ENCODE data around the gene ASPRV1. TPM values are rescaled to one million over a fixed set of nuclear protein-coding genes. Genes with fewer than 3 reads are reported as not detected.

ASPRV1 gene
- total RNA-seq, 2 experiments from 2014 or later = 0.54 to 0.74 TPM

DNA sequence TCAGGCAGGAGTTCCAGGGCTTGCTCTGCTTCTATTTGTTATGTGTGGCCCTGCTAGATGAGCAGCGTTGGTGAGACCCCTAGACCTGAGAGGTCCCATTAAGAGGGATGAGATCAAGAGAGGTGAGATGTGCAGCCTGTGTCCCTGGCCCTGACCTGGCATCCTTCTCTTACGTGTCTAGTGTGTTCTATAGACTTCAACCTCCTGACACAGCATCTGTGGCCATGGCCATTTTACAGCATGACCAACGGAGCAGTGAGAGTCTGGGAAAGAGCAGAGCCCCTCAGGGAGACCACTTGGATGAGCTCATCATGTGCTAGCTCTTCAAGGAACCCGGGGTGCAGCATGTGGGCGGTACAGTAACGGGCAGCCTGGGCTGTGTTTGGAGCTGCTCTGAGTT lies 32.7 kb upstream of the ASPRV1 start:
- H3K27me3 Mint-ChIP-seq = no peaks in the 10 kb centered on the region
- no peak for DNase-seq
- H3K36me3 Mint-ChIP-seq = peaks cover 4% of the 10 kb centered on the region
- no peak overlapping the region for H3K27ac Mint-ChIP-seq
- H3K4me1 Mint-ChIP-seq = peaks cover 4% of the 10 kb centered on the region
- no peak overlapping the region for H3K4me3 Mint-ChIP-seq
- no peaks in the 10 kb centered on the region for H3K9me3 Mint-ChIP-seq

GRCh38 chr2:69993708-69994107 lies 32.3 kb upstream of the ASPRV1 start:
- no peak overlapping the region for H3K4me3 Mint-ChIP-seq
- no peaks in the 10 kb centered on the region for H3K27me3 Mint-ChIP-seq
- H3K9me3 Mint-ChIP-seq = no peaks in the 10 kb centered on the region
- peaks cover 4% of the 10 kb centered on the region for H3K4me1 Mint-ChIP-seq
- H3K27ac Mint-ChIP-seq = no peak overlapping the region
- H3K36me3 Mint-ChIP-seq = peaks cover 4% of the 10 kb centered on the region
- DNase-seq = no peak

- Mint-ChIP-seq H3K4me1 (peaks cover 7% of the 10 kb centered on the region), H3K4me3 (no peak overlapping the region), H3K36me3 (peaks cover 4% of the 10 kb centered on the region), H3K27me3 (no peaks in the 10 kb centered on the region), H3K27ac (no peak overlapping the region), H3K9me3 (no peaks in the 10 kb centered on the region)
- DNase-seq = no peak
Observed at GRCh38 chr2:69993048-69993565, 31.7 kb upstream of the ASPRV1 start.

- peaks cover 7% of the 10 kb centered on the region for H3K4me1 Mint-ChIP-seq
- H3K36me3 Mint-ChIP-seq = peaks cover 4% of the 10 kb centered on the region
- H3K27me3 Mint-ChIP-seq = no peaks in the 10 kb centered on the region
- no peaks in the 10 kb centered on the region for H3K9me3 Mint-ChIP-seq
- no peak overlapping the region for H3K27ac Mint-ChIP-seq
- no peak overlapping the region for H3K4me3 Mint-ChIP-seq
- DNase-seq = no peak
Observed at GRCh38 chr2:69992310-69993047, 31.0 kb upstream of the ASPRV1 start.

DNA sequence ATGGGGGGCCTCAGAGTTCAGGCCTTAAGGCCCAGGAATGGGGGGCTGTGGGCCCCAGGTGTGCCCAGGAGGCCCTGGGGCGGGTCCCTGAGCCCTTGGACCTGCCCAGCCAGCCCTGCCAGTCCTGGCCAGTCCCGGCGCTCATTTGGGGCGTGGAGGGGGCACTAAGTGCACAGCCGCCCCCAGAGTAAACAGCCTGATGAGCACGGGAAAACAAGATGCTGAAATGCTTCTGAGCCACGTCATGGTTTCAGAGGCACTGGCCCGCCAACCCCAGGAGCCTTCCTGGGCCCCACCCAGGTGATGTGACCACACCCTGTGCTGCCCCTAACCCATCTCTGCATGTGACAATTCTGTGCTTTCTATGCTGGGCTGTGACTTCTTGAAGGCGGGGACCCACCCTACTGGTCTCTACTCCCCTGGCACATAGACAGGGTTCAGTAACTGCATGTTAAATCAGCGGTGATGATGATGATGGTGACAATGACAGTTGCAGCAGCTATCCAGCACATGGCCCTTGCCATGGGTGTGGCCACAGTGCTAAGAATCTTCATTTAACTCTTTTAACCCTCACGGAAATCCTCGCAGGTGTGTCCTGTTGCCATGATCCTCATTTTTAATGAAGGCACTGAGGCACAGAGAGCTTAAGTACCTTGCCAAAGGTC lies 28.1 kb upstream of the ASPRV1 start:
- no peak overlapping the region for H3K27ac Mint-ChIP-seq
- H3K4me1 Mint-ChIP-seq = peaks cover 3% of the 10 kb centered on the region
- no peaks in the 10 kb centered on the region for H3K36me3 Mint-ChIP-seq
- DNase-seq = no peak
- H3K9me3 Mint-ChIP-seq = no peaks in the 10 kb centered on the region
- H3K27me3 Mint-ChIP-seq = no peaks in the 10 kb centered on the region
- no peak overlapping the region for H3K4me3 Mint-ChIP-seq

DNA sequence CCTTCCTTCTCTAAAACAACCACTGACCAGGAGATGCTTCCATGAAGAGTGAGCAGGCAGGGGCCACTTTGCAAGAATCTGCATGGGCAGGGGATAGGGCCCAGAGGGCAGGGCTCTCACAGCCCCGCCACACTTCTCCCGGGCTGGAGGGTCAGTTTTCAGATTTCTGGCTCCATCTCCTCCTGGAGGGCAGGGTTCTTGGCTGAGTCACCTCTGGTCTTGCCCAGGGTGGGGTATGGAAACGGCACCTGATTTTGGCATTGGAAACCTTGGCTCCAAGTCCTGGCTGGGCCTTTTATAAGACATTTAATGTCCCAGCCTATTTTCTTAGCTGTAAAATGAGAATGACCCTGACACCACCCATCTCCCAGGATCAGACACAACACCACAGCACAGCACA lies 27.6 kb upstream of the ASPRV1 start:
- no peak overlapping the region for H3K4me3 Mint-ChIP-seq
- no peaks in the 10 kb centered on the region for H3K36me3 Mint-ChIP-seq
- H3K27me3 Mint-ChIP-seq = no peaks in the 10 kb centered on the region
- H3K9me3 Mint-ChIP-seq = no peaks in the 10 kb centered on the region
- H3K4me1 Mint-ChIP-seq = peaks cover 3% of the 10 kb centered on the region
- H3K27ac Mint-ChIP-seq = no peak overlapping the region
- DNase-seq = no peak

DNA sequence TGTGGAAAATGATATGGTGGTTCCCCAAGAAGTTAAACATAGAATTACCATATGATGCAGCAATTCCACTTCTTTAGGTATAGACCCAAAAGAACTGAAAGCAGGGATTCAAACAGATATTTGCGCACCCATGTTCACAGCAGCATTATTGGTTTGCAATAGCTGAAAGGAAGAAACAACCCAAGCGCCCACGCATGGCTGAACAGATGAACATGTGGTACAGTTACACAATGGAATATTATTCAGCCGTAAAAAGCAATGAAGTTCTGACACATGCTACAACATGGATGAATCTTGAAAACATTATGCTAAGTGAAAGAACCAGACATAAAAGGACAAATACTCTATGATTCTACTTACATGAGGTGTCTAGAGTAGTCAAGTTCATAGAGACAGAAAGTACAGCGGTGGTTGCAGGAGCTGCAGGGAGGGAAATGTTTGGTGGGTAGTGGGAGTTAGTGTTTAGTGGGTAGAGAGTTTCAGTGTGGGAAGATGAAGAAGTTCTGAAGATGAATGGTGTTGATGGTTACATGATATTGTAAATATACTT lies 26.7 kb upstream of the ASPRV1 start:
- Mint-ChIP-seq H3K27ac (peak overlapping the region; percentile 3), H3K27me3 (no peaks in the 10 kb centered on the region), H3K9me3 (no peaks in the 10 kb centered on the region), H3K4me1 (peaks cover 3% of the 10 kb centered on the region), H3K4me3 (no peak overlapping the region), H3K36me3 (no peaks in the 10 kb centered on the region)
- no peak for DNase-seq

DNA sequence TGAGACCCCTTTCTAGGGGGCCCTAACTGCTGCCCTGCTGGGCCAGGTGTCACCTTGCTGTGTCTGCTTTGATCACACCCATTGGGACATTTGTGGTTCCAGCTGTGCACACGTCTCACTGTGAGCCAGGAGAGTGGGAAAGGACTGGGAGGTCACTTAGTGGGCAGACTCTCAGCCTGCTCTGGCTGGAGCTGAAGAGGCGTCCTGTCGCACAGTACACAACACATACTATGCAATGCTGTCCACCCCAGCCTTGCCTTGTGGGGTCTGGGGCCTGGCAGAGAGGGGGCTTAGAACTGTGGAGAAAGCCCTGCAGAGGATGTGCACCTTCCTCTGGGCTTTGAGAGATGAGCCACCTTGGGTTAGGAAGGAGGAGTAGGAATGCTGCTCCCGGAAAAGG lies 25.3 kb upstream of the ASPRV1 start:
- Mint-ChIP-seq H3K4me1 (peaks cover 3% of the 10 kb centered on the region), H3K4me3 (no peak overlapping the region), H3K9me3 (no peaks in the 10 kb centered on the region), H3K36me3 (no peaks in the 10 kb centered on the region), H3K27me3 (no peaks in the 10 kb centered on the region), H3K27ac (no peak overlapping the region)
- no peak for DNase-seq

- no peaks in the 10 kb centered on the region for H3K9me3 Mint-ChIP-seq
- no peak overlapping the region for H3K27ac Mint-ChIP-seq
Observed at GRCh38 chr2:69985688-69986087, 24.3 kb upstream of the ASPRV1 start.

DNA sequence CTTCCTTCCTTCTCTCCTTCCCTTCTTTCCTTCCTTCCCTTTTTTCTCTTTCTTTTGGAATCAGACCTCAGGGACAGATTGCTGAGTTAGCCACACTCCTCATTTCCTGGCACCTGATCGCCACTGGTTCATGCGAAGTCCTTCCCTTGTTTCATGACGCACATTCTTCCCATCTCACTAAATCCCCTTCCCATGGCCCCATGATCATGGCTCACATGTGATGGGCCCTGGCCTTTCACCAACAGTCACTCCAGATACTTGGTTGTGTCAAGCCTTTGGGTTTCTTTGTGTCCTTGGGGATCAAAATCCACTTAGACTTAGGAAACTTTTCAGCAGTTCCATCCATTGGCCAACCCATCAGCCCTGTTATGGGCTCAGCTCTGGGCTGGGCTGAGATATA lies 23.8 kb upstream of the ASPRV1 start:
- DNase-seq = no peak
- Mint-ChIP-seq H3K4me1 (peaks cover 3% of the 10 kb centered on the region), H3K4me3 (no peak overlapping the region), H3K36me3 (no peaks in the 10 kb centered on the region), H3K9me3 (no peaks in the 10 kb centered on the region), H3K27ac (no peak overlapping the region), H3K27me3 (no peaks in the 10 kb centered on the region)

More at GRCh38 chr2:69985688-69986087, 24.3 kb upstream of the ASPRV1 start:
- no peak overlapping the region for H3K4me3 Mint-ChIP-seq
- no peaks in the 10 kb centered on the region for H3K36me3 Mint-ChIP-seq
- no peak for DNase-seq
- no peaks in the 10 kb centered on the region for H3K27me3 Mint-ChIP-seq
- peaks cover 3% of the 10 kb centered on the region for H3K4me1 Mint-ChIP-seq

DNA sequence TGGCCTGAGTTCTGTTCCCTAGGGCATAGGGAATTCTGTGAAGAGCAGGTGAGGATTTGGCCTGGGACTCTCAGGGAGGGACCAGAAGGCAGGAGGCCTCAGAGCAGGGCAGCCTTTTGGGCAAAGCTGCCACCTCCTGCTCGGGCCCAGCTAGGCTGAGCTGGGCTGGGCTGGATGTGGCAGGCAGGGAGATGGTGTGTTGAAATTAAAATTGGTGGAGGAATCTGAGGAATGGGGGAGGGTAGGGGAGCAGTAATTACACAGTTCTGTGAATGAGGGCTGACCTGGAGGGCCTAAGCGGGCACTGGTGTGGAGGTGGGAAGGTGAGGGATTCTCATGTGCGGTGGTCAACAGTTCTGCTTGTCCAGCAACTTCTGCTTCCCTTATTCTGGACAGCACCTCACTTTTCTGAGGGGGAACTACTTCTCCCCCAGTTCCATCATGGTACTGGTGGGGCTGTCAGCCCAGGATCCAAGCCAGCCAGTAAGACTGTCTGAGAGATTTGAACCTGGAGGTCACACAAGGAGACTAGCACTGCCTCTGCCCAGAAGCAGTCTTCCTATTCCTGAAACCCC lies 22.0 kb upstream of the ASPRV1 start:
- H3K4me3 Mint-ChIP-seq = no peak overlapping the region
- H3K36me3 Mint-ChIP-seq = no peaks in the 10 kb centered on the region
- no peak for DNase-seq
- no peaks in the 10 kb centered on the region for H3K27me3 Mint-ChIP-seq
- H3K9me3 Mint-ChIP-seq = no peaks in the 10 kb centered on the region
- no peak overlapping the region for H3K27ac Mint-ChIP-seq
- peaks cover 3% of the 10 kb centered on the region for H3K4me1 Mint-ChIP-seq

GRCh38 chr2:69979902-69980807 lies 18.7 kb upstream of the ASPRV1 start:
- DNase-seq = no peak
- H3K9me3 Mint-ChIP-seq = no peaks in the 10 kb centered on the region
- no peak overlapping the region for H3K27ac Mint-ChIP-seq
- no peaks in the 10 kb centered on the region for H3K36me3 Mint-ChIP-seq
- H3K4me1 Mint-ChIP-seq = peaks cover 7% of the 10 kb centered on the region
- no peak overlapping the region for H3K4me3 Mint-ChIP-seq
- H3K27me3 Mint-ChIP-seq = no peaks in the 10 kb centered on the region

GRCh38 chr2:69977906-69978482 lies 16.6 kb upstream of the ASPRV1 start:
- no peaks in the 10 kb centered on the region for H3K27me3 Mint-ChIP-seq
- H3K4me3 Mint-ChIP-seq = no peak overlapping the region
- DNase-seq = no peak
- no peaks in the 10 kb centered on the region for H3K36me3 Mint-ChIP-seq
- H3K9me3 Mint-ChIP-seq = no peaks in the 10 kb centered on the region
- peaks cover 7% of the 10 kb centered on the region for H3K4me1 Mint-ChIP-seq
- H3K27ac Mint-ChIP-seq = no peak overlapping the region

- Mint-ChIP-seq H3K4me1 (peaks cover 7% of the 10 kb centered on the region), H3K27me3 (no peaks in the 10 kb centered on the region), H3K36me3 (no peaks in the 10 kb centered on the region), H3K4me3 (no peak overlapping the region), H3K27ac (no peak overlapping the region), H3K9me3 (no peaks in the 10 kb centered on the region)
- no peak for DNase-seq
Observed at GRCh38 chr2:69977186-69977585, 15.8 kb upstream of the ASPRV1 start.

Data from activated naive CD8-positive, alpha-beta T cell treated with anti-CD3 and anti-CD28 coated beads for 36 hours (primary cell).